H1 (cell line): ENCODE results near the gene KCNMA1. TPM values are rescaled to one million over a fixed set of nuclear protein-coding genes. Genes with fewer than 3 reads are reported as not detected.

Source experiments
- CTCF ChIA-PET: fragments of 300-600 bp; sonication (Branson Sonifier 250); formaldehyde crosslinking; loops from one replicate; lab custom pipeline; 2021; ENCODE audit not compliant: partially characterized antibody; lab: Charles Lee
- POLR2A ChIA-PET: fragments of 300-600 bp; sonication (Branson Sonifier 250); formaldehyde crosslinking; loops from one replicate; lab custom pipeline; 2021; ENCODE audit warnings: inconsistent platforms; ENCODE audit not compliant: partially characterized antibody; lab: Charles Lee
- DNase-seq, 2 experiments: peaks; one replicate each; pipeline versions ENCODE4 v3.0.0 to v3.0.0-alpha.2; 2010 to 2022; ENCODE audit warnings: low spot score in 2 of 2, low read depth in 1 of 2, mixed read lengths in 1 of 2
- FAIRE-seq: peaks from 2 replicates; lab custom pipeline; 2011; peaks lifted over from hg19 to GRCh38; lab: Jason Lieb, UNC
- H2AFZ ChIP-seq: 2 replicates; pipeline ENCODE4 v1.8.1; 2012; ENCODE audit warnings: low read length, inconsistent platforms
- H2AK5ac ChIP-seq: 2 replicates; pipeline ENCODE4 v1.6.1; 2013; ENCODE audit warnings: low read depth, low read length
- H2BK120ac ChIP-seq: replicated peaks from 2 replicates; pipeline ENCODE3; 2013; ENCODE audit warnings: low read depth, low read length, inconsistent platforms
- H2BK12ac ChIP-seq: 2 replicates; pipeline ENCODE4 v1.6.1; 2013; ENCODE audit warnings: low read depth, low read length
- H2BK15ac ChIP-seq: 2 replicates; pipeline ENCODE4 v1.6.1; 2013; ENCODE audit warnings: low read length
- H2BK20ac ChIP-seq: 2 replicates; pipeline ENCODE4 v1.6.1; 2013; ENCODE audit warnings: low read length
- H2BK5ac ChIP-seq: 2 replicates; pipeline ENCODE4 v1.6.1; 2013; ENCODE audit warnings: low read depth, low read length
- H3K14ac ChIP-seq: 2 replicates; pipeline ENCODE4 v1.6.1; 2013; ENCODE audit warnings: inconsistent platforms; ENCODE audit not compliant: insufficient read length
- H3K18ac ChIP-seq: 2 replicates; pipeline ENCODE4 v1.6.1; 2013; ENCODE audit warnings: low read length; ENCODE audit errors: extremely low read depth
- H3K23ac ChIP-seq: 2 replicates; pipeline ENCODE4 v1.6.1; 2013; ENCODE audit warnings: inconsistent platforms; ENCODE audit not compliant: insufficient read length
- H3K23me2 ChIP-seq: 2 replicates; pipeline ENCODE4 v1.6.1; 2013; ENCODE audit warnings: low read depth, low read length
- H3K27ac ChIP-seq: 2 replicates; pipeline ENCODE4 v1.6.1; 2011; ENCODE audit warnings: low read depth, low read length, inconsistent platforms
- H3K27me3 ChIP-seq, 4 experiments: replicated peaks in 1 of 4; 1 replicate in 1 of 4; 2 replicates in 3 of 4; pipeline versions ENCODE4 v1.6.1 to v1.8.1; 2011 to 2013; ENCODE audit warnings: low read length in 3 of 4, mild to moderate bottlenecking in 3 of 4, inconsistent platforms in 2 of 4, mixed read lengths in 2 of 4, moderate library complexity in 1 of 4; ENCODE audit not compliant: control insufficient read depth in 3 of 4, insufficient read depth in 3 of 4; ENCODE audit errors: extremely low read depth in 1 of 4
- H3K36me3 ChIP-seq, 4 experiments: 2 replicates each; pipeline versions ENCODE4 v1.6.1 to v1.8.1; 2011 to 2013; ENCODE audit warnings: mild to moderate bottlenecking in 4 of 4, low read length in 3 of 4, moderate library complexity in 2 of 4, control low read depth in 1 of 4, inconsistent platforms in 1 of 4; ENCODE audit not compliant: insufficient read depth in 4 of 4, control insufficient read depth in 2 of 4
- H3K4ac ChIP-seq: replicated peaks from 2 replicates; pipeline ENCODE3; 2013; ENCODE audit warnings: low read length, low read depth, mixed read lengths, inconsistent platforms; ENCODE audit not compliant: insufficient read length
- H3K4me1 ChIP-seq, 4 experiments: replicated peaks in 1 of 4; 1 replicate in 1 of 4; 2 replicates in 3 of 4; pipeline versions ENCODE4 v1.6.1 to v1.8.1; 2011 to 2013; ENCODE audit warnings: low read length in 3 of 4, inconsistent platforms in 2 of 4, mixed read lengths in 1 of 4; ENCODE audit not compliant: insufficient read depth in 4 of 4, control insufficient read depth in 3 of 4
- H3K4me2 ChIP-seq, 2 experiments: 2 replicates each; pipeline versions ENCODE4 v1.6.1 to v1.8.1; 2011 to 2013; ENCODE audit warnings: low read depth in 2 of 2, low read length in 2 of 2, control low read depth in 1 of 2, inconsistent platforms in 1 of 2, mild to moderate bottlenecking in 1 of 2; ENCODE audit not compliant: insufficient read depth in 1 of 2
- H3K4me3 ChIP-seq, 4 experiments: fragments of 200-600, 300-600 bp in 1 of 4; sonication (generic), shearing (Covaris generic), sonication (Bioruptor Twin) in 1 of 4; 2 replicates each; pipeline versions ENCODE4 v1.5.1 to v1.8.1; 2011 to 2016; ENCODE audit warnings: low read length in 4 of 4, low read depth in 3 of 4, control low read depth in 2 of 4, inconsistent platforms in 2 of 4, mild to moderate bottlenecking in 2 of 4, mixed read lengths in 1 of 4, moderate library complexity in 1 of 4; ENCODE audit not compliant: insufficient read depth in 2 of 4; ENCODE audit errors: extremely low read depth in 1 of 4
- H3K56ac ChIP-seq: replicated peaks from 2 replicates; pipeline ENCODE3; 2013; ENCODE audit warnings: low read depth, mild to moderate bottlenecking, mixed read lengths, low read length, inconsistent platforms; ENCODE audit not compliant: insufficient read length
- H3K79me1 ChIP-seq: 2 replicates; pipeline ENCODE4 v1.6.1; 2013; ENCODE audit warnings: low read depth, low read length, control low read depth
- H3K79me2 ChIP-seq, 2 experiments: 2 replicates each; pipeline versions ENCODE4 v1.6.1 to v1.8.1; 2012 to 2013; ENCODE audit warnings: low read length in 2 of 2, mild to moderate bottlenecking in 2 of 2, inconsistent platforms in 1 of 2; ENCODE audit not compliant: insufficient read depth in 2 of 2, control insufficient read depth in 1 of 2
- H3K9ac ChIP-seq, 4 experiments: replicated peaks in 1 of 4; 1 replicate in 1 of 4; 2 replicates in 3 of 4; pipeline versions ENCODE4 v1.6.1 to v1.8.1; 2011 to 2013; ENCODE audit warnings: low read depth in 3 of 4, low read length in 3 of 4, control low read depth in 2 of 4, mild to moderate bottlenecking in 2 of 4, moderate library complexity in 2 of 4, inconsistent platforms in 1 of 4; ENCODE audit errors: extremely low read depth in 1 of 4
- H3K9me3 ChIP-seq, 2 experiments: 2 replicates each; pipeline versions ENCODE4 v1.6.1 to v1.8.1; 2012 to 2013; ENCODE audit warnings: mild to moderate bottlenecking in 2 of 2, moderate library complexity in 2 of 2, control low read depth in 1 of 2, inconsistent platforms in 1 of 2, low read depth in 1 of 2, low read length in 1 of 2, mixed read lengths in 1 of 2; ENCODE audit not compliant: insufficient read depth in 2 of 2
- H4K20me1 ChIP-seq, 2 experiments: replicated peaks in 1 of 2; 2 replicates each; pipeline versions ENCODE3 to v1.8.1; 2011 to 2013; ENCODE audit warnings: inconsistent platforms in 2 of 2, low read length in 2 of 2, mild to moderate bottlenecking in 1 of 2; ENCODE audit not compliant: insufficient read depth in 2 of 2, control insufficient read depth in 1 of 2
- H4K5ac ChIP-seq: 2 replicates; pipeline ENCODE4 v1.6.1; 2013; ENCODE audit warnings: low read length, low read depth, mixed read lengths, inconsistent platforms; ENCODE audit not compliant: insufficient read length
- H4K8ac ChIP-seq: 2 replicates; pipeline ENCODE4 v1.8.0; 2013; ENCODE audit warnings: mild to moderate bottlenecking, moderate library complexity, low read length, inconsistent platforms; ENCODE audit not compliant: insufficient read depth; ENCODE audit errors: extremely low read depth
- H4K91ac ChIP-seq: replicated peaks from 2 replicates; pipeline ENCODE3; 2013; ENCODE audit warnings: low read length, mixed read lengths, inconsistent platforms; ENCODE audit not compliant: insufficient read length
- ATF3 ChIP-seq: IDR thresholded peaks from 2 replicates; pipeline ENCODE4 v1.6.1; 2011; ENCODE audit warnings: low read depth, mild to moderate bottlenecking, low read length; ENCODE audit not compliant: insufficient read depth
- CBX5 ChIP-seq: fragments of 300-800, 300-1000 bp; sonication (generic); IDR thresholded peaks from 2 replicates; pipeline ENCODE4 v1.7.1; 2016; ENCODE audit warnings: antibody characterized with exemption, low read length, low read depth
- CHD2 ChIP-seq: IDR thresholded peaks from 2 replicates; pipeline ENCODE4 v1.6.1; 2012; ENCODE audit warnings: low read length, improper control_type of control experiment
- GTF2F1 ChIP-seq: IDR thresholded peaks from 2 replicates; pipeline ENCODE4 v1.6.1; 2012; ENCODE audit warnings: low read depth, low read length, improper control_type of control experiment, borderline replicate concordance
- MAFK ChIP-seq: IDR thresholded peaks from 2 replicates; pipeline ENCODE4 v1.6.1; 2012; ENCODE audit warnings: low read depth, mild to moderate bottlenecking, improper control_type of control experiment, low read length
- NRF1 ChIP-seq: IDR thresholded peaks from 2 replicates; pipeline ENCODE4 v1.6.1; 2011; ENCODE audit warnings: mild to moderate bottlenecking, low read depth, low read length, improper control_type of control experiment
- POLR2AphosphoS5 ChIP-seq: IDR thresholded peaks from 2 replicates; pipeline ENCODE4 v1.6.1; 2011; ENCODE audit warnings: low read depth, low read length
- RAD21 ChIP-seq, 2 experiments: IDR thresholded peaks in 1 of 2; conservative IDR thresholded peaks in 1 of 2; 2 replicates each; pipeline ENCODE4 v1.6.1; 2011; ENCODE audit warnings: low read depth in 2 of 2, low read length in 2 of 2, improper control_type of control experiment in 1 of 2, inconsistent platforms in 1 of 2, mild to moderate bottlenecking in 1 of 2, moderate library complexity in 1 of 2
- RNF2 ChIP-seq: fragments of 200-900, 300-1000 bp; sonication (generic); IDR thresholded peaks from 2 replicates; pipeline ENCODE4 v1.7.1; 2016; ENCODE audit warnings: borderline replicate concordance, low read depth, mild to moderate bottlenecking, antibody characterized with exemption, low read length; ENCODE audit not compliant: poor library complexity, severe bottlenecking; ENCODE audit errors: missing control alignments
- SRF ChIP-seq: IDR thresholded peaks from 2 replicates; pipeline ENCODE4 v1.6.1; 2011; ENCODE audit warnings: mild to moderate bottlenecking, low read depth, low read length, moderate library complexity
- SUZ12 ChIP-seq: fragments of 200-600 bp; sonication (generic); IDR thresholded peaks from 2 replicates; pipeline ENCODE4 v1.6.1; 2012; ENCODE audit warnings: mild to moderate bottlenecking, inconsistent platforms, low read length, moderate library complexity, mixed read lengths
- TAF7 ChIP-seq: optimal IDR thresholded peaks from 2 replicates; pipeline ENCODE3; 2011; ENCODE audit warnings: low read depth, mild to moderate bottlenecking, inconsistent platforms, low read length, moderate library complexity, borderline replicate concordance
- ZNF274 ChIP-seq: IDR thresholded peaks from 2 replicates; pipeline ENCODE4 v1.7.0; 2012; ENCODE audit warnings: low read length, borderline replicate concordance; ENCODE audit errors: extremely low read depth
- whole genome bisulfite sequencing, 2 experiments: shearing (Covaris generic) in 1 of 2; methylation state at CpG; one replicate each; pipeline versions ENCODE4 v1.1.6 to v1.1.7; 2013 to 2015; ENCODE audit warnings: low lambda C conversion rate in 2 of 2, mixed read lengths in 2 of 2, inconsistent platforms in 1 of 2, low coverage in 1 of 2, missing lambda C conversion rate in 1 of 2; ENCODE audit not compliant: insufficient replicate concordance in 2 of 2, insufficient coverage in 1 of 2, insufficient read length in 1 of 2; ENCODE audit errors: extremely low coverage in 1 of 2, missing lambda C conversion rate in 1 of 2; 5-methylcytosine and 5-hydroxymethylcytosine counted together
- polyA plus RNA-seq, 7 experiments: library from polyadenylated mRNA; depleted of rRNA in 3 of 7; stranded (reverse) in 5 of 7; unstranded in 2 of 7; fragments of >200 nt in 5 of 7; fragments of 200-250 nt in 2 of 7; gene quantifications; 1 replicate in 5 of 7; 2 replicates in 1 of 7; 4 replicates in 1 of 7; pipeline versions ENCODE4 v1.2.1 to v1.2.3, GENCODE V29; 2011 to 2013; ENCODE audit warnings: missing spikeins in 2 of 7, mixed read lengths in 2 of 7
- total RNA-seq: library from RNA; stranded (reverse); fragmentation: NEBNext Ultra II Directional; extraction: Animal tissue kit (Norgen Biotek cat#: 25700); gene quantifications from 2 replicates; pipeline ENCODE4 v1.2.1, GENCODE V29; 2021

The KCNMA1 gene
- total and polyA plus RNA-seq, 2 of the 8 experiments (the other 6 are each of a cell fraction or from before 2014, with no cell fraction given) = 10.2 to 11.1 TPM

DNA sequence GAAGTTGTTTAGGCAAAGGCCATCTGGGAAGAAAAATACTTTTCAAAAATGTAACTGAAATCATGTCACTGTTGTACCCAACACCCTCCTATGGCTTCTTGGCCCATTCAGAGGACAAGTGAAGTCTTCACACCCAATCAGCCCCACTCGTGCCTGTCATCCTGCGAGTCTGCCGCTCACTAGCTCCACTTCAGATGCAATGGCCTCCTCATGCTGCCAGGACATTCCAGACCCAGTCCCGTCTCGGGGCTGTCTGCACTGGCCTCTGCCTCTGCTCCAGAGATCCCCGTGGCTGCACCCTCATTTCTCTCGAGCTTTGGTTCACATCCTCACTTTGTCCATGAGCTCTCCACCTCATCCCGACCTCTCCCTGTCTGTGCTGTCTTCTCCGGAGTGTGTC, 227.1 kb downstream of the KCNMA1 start:
- H4K20me1 ChIP-seq = no peaks in the 10 kb centered on the region
- peaks cover 2 to 5% (median 3%) of the 10 kb centered on the region in 4 experiments; a peak in 3 of 7 replicates for H3K4me1 ChIP-seq
- 76% methylated on average over 9 of the region's 9 CpGs; no CpG with 5 or more reads in 1 of the 2 experiments for WGBS, 2 experiments
- DNase-seq (no peak), FAIRE-seq (no peak)
- H3K23me2 ChIP-seq = no peaks in the 10 kb centered on the region
- no peak overlapping the region for H3K56ac ChIP-seq
- H2AFZ ChIP-seq = no peak overlapping the region
- no peak overlapping the region for H2AK5ac ChIP-seq
- no peak overlapping the region for H3K27ac ChIP-seq
- no peak overlapping the region for H2BK15ac ChIP-seq
- CTCF ChIA-PET = interaction anchor here (0.6 to 6.7 kb wide), 9 partner anchors 18 to 231 kb away, joined by 3 to 41 read pairs (median 3); no protein-coding TSS in a partner anchor
- no peak overlapping the region for H2BK12ac ChIP-seq
- H4K8ac ChIP-seq = no peak overlapping the region
- H3K4me3 ChIP-seq = no peak overlapping the region
- no peak overlapping the region for H2BK120ac ChIP-seq
- H3K9ac ChIP-seq = no peak overlapping the region
- no peaks in the 10 kb centered on the region for H3K9me3 ChIP-seq
- no peaks in the 10 kb centered on the region for H3K27me3 ChIP-seq
- no peaks in the 10 kb centered on the region for H3K79me2 ChIP-seq
- no peak overlapping the region for H2BK20ac ChIP-seq
- H3K4me2 ChIP-seq = no peak overlapping the region
- POLR2A ChIA-PET = no interaction called here
- no peak overlapping the region for H3K4ac ChIP-seq
- TF ChIP-seq TAF7 (no peak), RAD21 (IDR thresholded peaks at IDR 0.05 in 1 of 2, conservative IDR thresholded peaks at IDR 0.05 in 1 of 2; ENCODE audit: low read depth in 2 of 2, low read length in 2 of 2) (no peak), RNF2 (no peak), SUZ12 (no peak), GTF2F1 (no peak), ATF3 (no peak), ZNF274 (no peak), POLR2AphosphoS5 (no peak), NRF1 (no peak), CHD2 (no peak), MAFK (no peak), CBX5 (no peak), SRF (no peak)
- H3K23ac ChIP-seq = no peak overlapping the region
- no peak overlapping the region for H4K91ac ChIP-seq
- H3K14ac ChIP-seq = no peak overlapping the region
- H4K5ac ChIP-seq = no peak overlapping the region
- no peaks in the 10 kb centered on the region for H3K36me3 ChIP-seq
- peaks cover 2% of the 10 kb centered on the region for H3K79me1 ChIP-seq
- H3K18ac ChIP-seq = no peak overlapping the region
- no peak overlapping the region for H2BK5ac ChIP-seq
